ENCODE data around the gene APOO.
A peak's percentile ranks its signal among the peaks of the same experiment; 100 is the strongest.

APOO gene

GRCh38 chrX:23919148-23919547 lies 11.4 kb upstream of the APOO start:
- Histone ChIP-seq H3K4me2 (ENCODE audit: low read depth, low read length, poor library complexity, severe bottlenecking) (no peak overlapping the region), H2AFZ (ENCODE audit: low read depth, low read length, severe bottlenecking) (no peak overlapping the region), H3K36me3 (ENCODE audit: low read length) (no peaks in the 10 kb centered on the region), H3F3A (ENCODE audit: insufficient read depth) (no peaks in the 10 kb centered on the region), H3K9me2 (replicated peaks; ENCODE audit: insufficient read depth, low read length) (no peaks in the 10 kb centered on the region), H3K9ac (ENCODE audit: low read length) (no peak overlapping the region), H3K27ac (ENCODE audit: low read depth, low read length) (no peak overlapping the region), H4K20me1 (ENCODE audit: low read depth, low read length) (no peaks in the 10 kb centered on the region), H3K4me3 (ENCODE audit: insufficient read depth, low read length, poor library complexity, severe bottlenecking) (no peak overlapping the region), H3K79me2 (ENCODE audit: insufficient read depth, low read length) (no peaks in the 10 kb centered on the region), H3K9me3 (ENCODE audit: insufficient read depth, low read length) (no peaks in the 10 kb centered on the region), H3K27me3 (ENCODE audit: low read length) (no peaks in the 10 kb centered on the region)
- TF ChIP-seq CTCF (IDR thresholded peaks at IDR 0.05; ENCODE audit: insufficient read depth, low read length, poor library complexity, severe bottlenecking) (no peak), EZH2phosphoT487 (conservative IDR thresholded peaks at IDR 0.05; ENCODE audit: low read length) (no peak)

GRCh38 chrX:23911126-23911835 lies 3.5 kb upstream of the APOO start:
- Histone ChIP-seq H3K9me2 (replicated peaks; ENCODE audit: insufficient read depth, low read length) (no peaks in the 10 kb centered on the region), H4K20me1 (ENCODE audit: low read depth, low read length) (no peaks in the 10 kb centered on the region), H3K9ac (ENCODE audit: low read length) (no peak overlapping the region), H3K79me2 (ENCODE audit: insufficient read depth, low read length) (peaks cover 5% of the 10 kb centered on the region; the same call in 1 of the 2 replicates), H3K36me3 (ENCODE audit: low read length) (no peaks in the 10 kb centered on the region), H3K4me2 (ENCODE audit: low read depth, low read length, poor library complexity, severe bottlenecking) (no peak overlapping the region), H2AFZ (ENCODE audit: low read depth, low read length, severe bottlenecking) (no peak overlapping the region), H3F3A (ENCODE audit: insufficient read depth) (peaks cover 9% of the 10 kb centered on the region; the same call in 1 of the 2 replicates), H3K4me3 (ENCODE audit: insufficient read depth, low read length, poor library complexity, severe bottlenecking) (no peak overlapping the region), H3K27me3 (ENCODE audit: low read length) (no peaks in the 10 kb centered on the region), H3K9me3 (ENCODE audit: insufficient read depth, low read length) (no peaks in the 10 kb centered on the region), H3K27ac (ENCODE audit: low read depth, low read length) (no peak overlapping the region)
- no peak for TF ChIP-seq EZH2phosphoT487 (conservative IDR thresholded peaks at IDR 0.05; ENCODE audit: low read length)
- no peak for TF ChIP-seq CTCF (IDR thresholded peaks at IDR 0.05; ENCODE audit: insufficient read depth, low read length, poor library complexity, severe bottlenecking)

GRCh38 chrX:23908219-23909004 lies 674 bp upstream of the APOO start:
- Histone ChIP-seq H3K9me3 (ENCODE audit: insufficient read depth, low read length) (no peaks in the 10 kb centered on the region), H4K20me1 (ENCODE audit: low read depth, low read length) (no peaks in the 10 kb centered on the region), H3K9ac (ENCODE audit: low read length) (peak overlapping the region; percentile 53), H3K36me3 (ENCODE audit: low read length) (no peaks in the 10 kb centered on the region), H3F3A (ENCODE audit: insufficient read depth) (peaks cover 15% of the 10 kb centered on the region; the same call in 1 of the 2 replicates), H3K27me3 (ENCODE audit: low read length) (no peaks in the 10 kb centered on the region), H3K27ac (ENCODE audit: low read depth, low read length) (peak overlapping the region; percentile 80), H3K9me2 (replicated peaks; ENCODE audit: insufficient read depth, low read length) (no peaks in the 10 kb centered on the region), H2AFZ (ENCODE audit: low read depth, low read length, severe bottlenecking) (peak overlapping the region; percentile 92), H3K4me3 (ENCODE audit: insufficient read depth, low read length, poor library complexity, severe bottlenecking) (peak overlapping the region; percentile 54), H3K4me2 (ENCODE audit: low read depth, low read length, poor library complexity, severe bottlenecking) (peak overlapping the region; percentile 83), H3K79me2 (ENCODE audit: insufficient read depth, low read length) (peaks cover 7% of the 10 kb centered on the region; the same call in 1 of the 2 replicates)
- peak; percentile 51 for TF ChIP-seq CTCF (IDR thresholded peaks at IDR 0.05; ENCODE audit: insufficient read depth, low read length, poor library complexity, severe bottlenecking)
- TF ChIP-seq EZH2phosphoT487 (conservative IDR thresholded peaks at IDR 0.05; ENCODE audit: low read length), result no peak

All from SU-DHL-6 (cell line).